HG02798 (cell line): ENCODE results near the gene SF3B3.
"Not testable (repeated sequence)": the region's sequence is repeated elsewhere in the genome, so short reads cannot be mapped to it uniquely, and the experiment has no call there.

Experiments used
- ATAC-seq: cut with Tn5 transposase; IDR thresholded peaks from one replicate; pipeline ENCODE4 v1.9.1; 2021; ENCODE audit warnings: mild to moderate bottlenecking; ENCODE audit not compliant: unreplicated experiment, poor library complexity

SF3B3 gene

DNA sequence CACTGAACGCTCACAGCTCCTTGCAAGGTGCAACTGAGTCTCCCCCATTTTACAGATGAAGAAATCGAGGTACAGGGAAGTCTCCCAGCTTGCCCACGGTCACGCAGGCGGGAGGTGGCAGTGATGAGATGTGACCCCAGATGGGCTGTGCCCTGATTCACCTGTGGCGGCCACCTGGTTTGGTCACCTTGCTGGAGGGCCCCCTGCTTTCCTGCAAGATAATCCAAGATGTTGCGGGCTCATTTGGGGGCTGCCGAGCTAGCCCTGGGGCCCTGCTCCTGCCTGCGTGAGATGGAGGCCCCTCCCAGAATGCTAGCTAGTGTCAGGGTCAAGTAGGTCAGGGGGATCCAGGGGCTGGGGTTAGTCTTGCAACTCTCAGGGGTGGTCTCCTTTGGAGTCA, 63.1 kb downstream of the SF3B3 start:
- no peak for ATAC-seq

- ATAC-seq: no peak
Measured at GRCh38 chr16:70588565-70588964, 64.9 kb downstream of the SF3B3 start.

DNA sequence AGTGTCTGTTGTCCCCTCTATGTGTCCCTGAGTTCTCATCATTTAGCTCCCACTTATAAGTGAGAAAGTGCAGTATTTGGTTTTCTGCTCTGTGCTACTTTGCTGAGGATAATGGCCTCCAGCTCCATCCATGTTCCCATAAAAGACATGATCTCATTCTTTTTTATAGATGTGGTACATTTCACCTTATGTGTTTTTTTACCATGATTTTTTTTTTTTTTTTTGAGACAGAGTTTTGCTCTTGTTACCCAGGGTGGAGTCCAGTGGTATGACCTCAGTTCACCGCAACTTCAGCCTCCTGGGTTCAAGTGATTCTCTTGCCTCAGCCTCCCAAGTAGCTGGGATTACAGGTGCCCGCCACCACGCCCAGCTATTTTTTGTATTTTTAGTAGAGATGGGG, 65.8 kb downstream of the SF3B3 start:
- ATAC-seq: not testable (repeated sequence)

- ATAC-seq: no peak
Measured at GRCh38 chr16:70589998-70590471, 66.4 kb downstream of the SF3B3 start.

GRCh38 chr16:70590722-70591415, 67.3 kb downstream of the SF3B3 start:
- no peak for ATAC-seq

GRCh38 chr16:70591615-70592014, 68.0 kb downstream of the SF3B3 start:
- ATAC-seq: no peak

- no peak for ATAC-seq
Measured at GRCh38 chr16:70592106-70592571, 68.5 kb downstream of the SF3B3 start.

DNA sequence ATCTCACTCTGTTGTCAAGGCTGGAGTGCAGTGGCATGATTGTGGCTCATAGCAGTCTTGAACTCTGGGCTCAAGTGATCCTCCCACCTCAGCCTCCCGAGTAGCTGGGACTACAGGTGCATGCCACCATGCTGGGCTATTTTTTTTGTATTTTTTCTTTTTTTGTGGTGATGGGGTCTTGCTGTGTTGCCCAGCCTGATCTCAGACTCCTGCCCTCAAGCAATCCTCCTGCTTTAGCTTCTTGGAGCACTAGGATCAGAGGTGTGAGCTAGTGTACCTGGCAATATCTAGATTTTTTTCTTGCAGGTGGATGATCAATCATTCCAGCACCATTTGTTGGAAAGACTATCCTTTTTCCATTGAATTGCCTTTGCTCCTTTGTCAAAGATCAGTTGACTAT, 69.9 kb downstream of the SF3B3 start:
- ATAC-seq: no peak

- ATAC-seq: no peak
Measured at GRCh38 chr16:70594569-70594968, 71.0 kb downstream of the SF3B3 start.

GRCh38 chr16:70597135-70597835, 73.7 kb downstream of the SF3B3 start:
- ATAC-seq: no peak

GRCh38 chr16:70598937-70599503, 75.4 kb downstream of the SF3B3 start:
- ATAC-seq: no peak

GRCh38 chr16:70600730-70601129, 77.1 kb downstream of the SF3B3 start:
- ATAC-seq: no peak

DNA sequence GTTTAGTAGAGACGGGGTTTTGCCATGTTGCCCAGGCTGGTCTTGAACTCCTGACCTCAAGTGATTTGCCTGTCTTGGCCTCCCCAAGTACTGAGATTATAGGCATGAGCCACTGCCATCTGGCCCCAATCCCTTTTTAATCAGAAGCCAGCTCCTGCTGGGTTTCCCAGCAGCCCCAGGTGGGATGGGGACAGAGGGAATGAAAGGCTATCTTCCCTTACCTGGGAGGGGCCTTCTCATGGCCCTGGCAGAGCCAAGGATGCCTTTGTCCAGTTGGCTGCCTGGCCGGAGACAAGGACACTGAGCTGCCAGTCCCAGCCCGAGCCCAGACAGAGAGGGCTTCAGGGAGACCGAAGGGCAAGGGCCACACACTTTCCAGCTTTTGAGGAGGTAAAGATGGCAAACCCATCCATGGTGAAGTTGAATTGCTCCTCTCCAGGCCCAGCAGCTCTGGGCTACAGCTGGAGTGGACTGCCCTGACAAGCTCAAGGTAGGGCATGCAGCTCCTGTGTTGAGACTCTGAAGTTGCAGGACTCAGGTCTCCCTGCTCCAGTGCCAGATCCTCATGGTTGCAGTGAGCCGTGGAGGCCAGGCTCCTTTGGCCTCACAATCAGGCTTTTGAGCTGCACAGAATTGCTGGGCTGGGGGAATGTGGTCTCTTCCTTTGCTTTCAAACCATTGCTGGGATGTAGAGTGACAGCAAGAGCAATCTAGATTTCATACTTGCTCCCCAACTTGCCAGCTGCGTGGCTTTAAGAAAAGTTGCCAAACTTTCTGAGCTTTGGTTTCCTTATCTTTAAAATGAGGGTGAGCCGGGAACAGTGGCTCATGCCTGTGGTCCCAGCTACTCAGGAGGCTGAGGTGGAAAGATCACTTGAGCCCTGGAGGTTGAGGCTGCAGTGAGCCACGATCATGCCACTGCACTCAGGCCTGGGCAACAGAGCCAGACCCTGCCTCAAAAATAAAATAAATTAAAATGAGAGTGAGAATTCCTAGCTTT, 78.3 kb downstream of the SF3B3 start:
- no peak for ATAC-seq

GRCh38 chr16:70602831-70603230, 79.2 kb downstream of the SF3B3 start:
- no peak for ATAC-seq

DNA sequence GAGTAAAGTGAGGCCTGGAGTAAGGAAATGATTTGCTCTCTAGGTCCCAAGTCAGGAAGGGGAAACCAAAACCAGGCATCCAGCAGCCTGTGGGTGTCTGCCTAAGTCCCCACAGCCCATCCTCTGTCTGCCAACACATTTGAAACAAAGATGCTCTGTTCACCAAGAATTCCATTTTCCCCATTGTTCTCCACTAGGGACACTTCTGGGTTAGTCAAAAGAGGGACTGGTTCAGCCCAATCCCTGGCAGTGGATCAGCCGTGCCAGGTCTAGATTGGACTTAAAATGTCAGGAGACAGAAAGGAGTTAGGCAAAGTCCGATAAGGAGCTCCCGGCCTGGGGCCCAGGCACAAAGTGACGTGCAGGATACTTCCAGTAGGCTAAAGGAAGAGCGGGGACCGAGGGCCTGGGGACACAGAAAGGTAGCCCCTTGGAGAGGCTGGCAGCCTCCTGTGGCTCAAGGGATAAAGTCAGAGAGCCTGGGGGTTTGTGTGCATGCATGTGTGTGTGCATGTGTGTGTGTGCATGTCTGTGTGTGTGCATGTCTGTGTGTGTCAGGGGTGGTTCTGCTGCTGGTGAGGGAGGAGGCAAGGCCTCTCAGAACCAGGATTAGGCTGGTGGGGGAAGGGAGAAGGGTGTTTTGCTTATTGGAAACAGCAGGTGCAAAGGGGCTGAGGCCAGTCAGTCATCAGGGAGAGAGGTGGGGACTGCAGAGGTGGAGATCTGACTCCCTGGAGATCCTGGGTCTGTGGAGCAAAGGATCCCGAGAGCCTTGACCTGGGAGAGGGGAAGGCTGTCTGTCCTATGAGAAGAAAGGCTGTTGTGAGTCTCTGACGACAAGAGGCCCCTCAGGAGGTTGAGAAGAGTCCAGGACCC, 81.0 kb downstream of the SF3B3 start:
- no peak for ATAC-seq

- no peak for ATAC-seq
Measured at GRCh38 chr16:70605283-70605657, 81.7 kb downstream of the SF3B3 start.

DNA sequence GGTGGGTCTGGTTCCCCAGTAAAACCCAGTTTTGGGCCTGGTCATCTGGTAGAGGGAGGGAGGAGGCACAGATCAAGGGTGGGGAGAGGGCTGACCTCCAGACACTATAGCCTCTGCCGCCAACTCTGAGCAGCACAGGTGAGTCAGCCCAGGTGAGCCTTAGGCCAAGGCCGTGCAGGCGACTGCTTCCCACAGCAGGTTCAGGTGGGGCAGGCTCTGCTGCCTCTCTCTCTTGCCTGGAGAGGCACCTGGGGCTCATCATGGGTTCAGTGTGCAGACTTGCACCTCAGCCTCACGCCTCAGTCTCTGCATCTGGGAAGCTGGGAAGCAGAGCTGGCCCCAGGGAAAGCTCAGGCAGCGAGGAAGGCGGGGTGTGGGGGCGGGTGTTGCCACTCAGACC, 84.9 kb downstream of the SF3B3 start:
- ATAC-seq: no peak

DNA sequence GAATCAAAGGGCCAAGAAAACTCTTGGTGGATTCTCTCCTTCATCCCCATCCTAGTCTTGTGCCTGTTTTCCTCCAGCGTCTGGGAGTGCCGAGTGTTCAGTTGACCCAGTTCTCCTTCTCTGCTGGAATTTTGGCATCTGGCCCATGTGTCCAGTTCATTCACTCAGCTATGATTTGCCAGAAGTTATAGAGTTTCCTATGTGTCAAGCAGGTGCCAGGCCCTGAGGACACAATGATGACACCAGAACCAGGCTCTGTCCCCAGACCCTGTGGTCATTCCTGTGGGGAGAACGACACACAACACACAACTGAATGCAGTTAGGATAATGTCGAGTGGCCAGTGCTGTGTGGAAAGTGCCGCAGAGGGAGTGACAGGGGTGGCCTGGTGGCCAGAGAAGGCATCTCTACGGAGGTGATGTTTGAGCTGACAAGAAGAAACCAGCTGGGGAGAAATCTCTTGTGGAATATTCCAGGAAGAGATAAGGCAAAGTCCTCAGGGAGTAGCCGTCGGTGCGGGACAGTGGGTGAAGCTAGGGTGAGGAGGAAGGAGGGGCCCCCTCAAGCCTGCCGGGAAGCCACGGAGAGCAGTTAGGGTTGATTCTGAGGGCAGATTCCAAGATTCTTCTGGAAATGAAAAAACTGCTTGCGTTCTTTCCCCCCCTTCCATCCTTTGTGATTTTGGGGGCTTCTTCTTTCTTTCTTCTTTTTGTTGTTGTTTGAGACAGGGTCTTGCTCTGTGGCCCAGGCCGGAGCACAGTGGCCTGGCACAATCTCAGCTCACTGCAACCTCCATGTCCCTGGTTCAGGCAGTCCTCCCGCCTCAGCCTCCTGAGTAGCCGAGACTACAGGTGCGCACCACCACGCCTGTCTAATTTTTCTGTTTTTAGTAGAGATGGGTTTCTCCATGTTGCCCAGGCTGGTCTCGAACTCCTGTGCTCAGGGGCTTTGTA, 86.9 kb downstream of the SF3B3 start:
- no peak for ATAC-seq
